Mammary epithelial cell (primary cell): Measurements from ENCODE around the gene NR2C2AP.

Experiments
- CTCF ChIP-seq, 2 donors: IDR thresholded peaks in 1 of 2; conservative IDR thresholded peaks in 1 of 2; 2 replicates each; pipeline ENCODE4 v1.5.1; 2011 to 2012; ENCODE audit warnings: inconsistent platforms in 2 of 2, low read length in 2 of 2, mild to moderate bottlenecking in 2 of 2, control low read depth in 1 of 2, low read depth in 1 of 2; ENCODE audit not compliant: insufficient read depth in 1 of 2; ENCODE audit errors: extremely low read depth in 1 of 2
- EZH2 ChIP-seq: IDR thresholded peaks from 2 replicates; pipeline ENCODE4 v1.6.1; 2012; ENCODE audit warnings: low read length, inconsistent platforms, borderline replicate concordance

DNA sequence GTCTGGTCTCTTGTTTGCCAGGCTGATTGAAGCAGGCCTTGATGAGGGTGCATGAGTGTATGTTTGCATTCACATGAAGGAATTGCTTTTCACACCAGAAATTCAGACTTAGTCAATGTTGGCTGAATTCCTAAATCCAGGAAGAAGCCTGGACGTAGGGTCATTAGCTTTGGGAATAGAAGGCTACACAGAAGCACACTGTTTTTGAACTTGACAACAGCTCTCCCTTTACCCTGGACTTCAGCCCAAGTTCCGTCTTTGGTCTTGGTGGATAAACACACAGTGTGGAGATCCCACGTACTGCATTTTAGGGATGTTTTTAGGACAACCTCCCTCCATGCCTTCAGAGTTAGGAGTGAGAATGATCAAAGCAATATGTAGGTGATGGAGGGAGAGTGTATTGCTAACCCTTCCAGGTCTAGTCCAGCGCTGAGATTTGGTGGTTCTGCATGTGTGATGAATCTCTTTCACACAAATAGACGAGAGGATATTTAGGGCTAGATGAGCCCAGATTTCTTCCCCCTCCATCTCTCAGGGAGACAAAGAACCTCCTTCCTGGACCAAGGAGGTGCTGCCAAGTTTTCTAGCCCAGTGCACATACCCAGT lies 47.1 kb upstream of the NR2C2AP start:
- TF ChIP-seq CTCF (conservative IDR thresholded peaks at IDR 0.05 in 1 of 2, IDR thresholded peaks at IDR 0.05 in 1 of 2; ENCODE audit: extremely low read depth in 1 of 2, insufficient read depth in 1 of 2, low read depth in 1 of 2, low read length in 2 of 2), result no peak
- TF ChIP-seq EZH2, result no peak
